ENCODE measurements around the gene CRY2. TPM values are rescaled to one million over a fixed set of nuclear protein-coding genes. Genes with fewer than 3 reads are reported as not detected.

Gene CRY2
- 10 to 100 TPM; 18.4 to 22.7 TPM for total RNA-seq

DNA sequence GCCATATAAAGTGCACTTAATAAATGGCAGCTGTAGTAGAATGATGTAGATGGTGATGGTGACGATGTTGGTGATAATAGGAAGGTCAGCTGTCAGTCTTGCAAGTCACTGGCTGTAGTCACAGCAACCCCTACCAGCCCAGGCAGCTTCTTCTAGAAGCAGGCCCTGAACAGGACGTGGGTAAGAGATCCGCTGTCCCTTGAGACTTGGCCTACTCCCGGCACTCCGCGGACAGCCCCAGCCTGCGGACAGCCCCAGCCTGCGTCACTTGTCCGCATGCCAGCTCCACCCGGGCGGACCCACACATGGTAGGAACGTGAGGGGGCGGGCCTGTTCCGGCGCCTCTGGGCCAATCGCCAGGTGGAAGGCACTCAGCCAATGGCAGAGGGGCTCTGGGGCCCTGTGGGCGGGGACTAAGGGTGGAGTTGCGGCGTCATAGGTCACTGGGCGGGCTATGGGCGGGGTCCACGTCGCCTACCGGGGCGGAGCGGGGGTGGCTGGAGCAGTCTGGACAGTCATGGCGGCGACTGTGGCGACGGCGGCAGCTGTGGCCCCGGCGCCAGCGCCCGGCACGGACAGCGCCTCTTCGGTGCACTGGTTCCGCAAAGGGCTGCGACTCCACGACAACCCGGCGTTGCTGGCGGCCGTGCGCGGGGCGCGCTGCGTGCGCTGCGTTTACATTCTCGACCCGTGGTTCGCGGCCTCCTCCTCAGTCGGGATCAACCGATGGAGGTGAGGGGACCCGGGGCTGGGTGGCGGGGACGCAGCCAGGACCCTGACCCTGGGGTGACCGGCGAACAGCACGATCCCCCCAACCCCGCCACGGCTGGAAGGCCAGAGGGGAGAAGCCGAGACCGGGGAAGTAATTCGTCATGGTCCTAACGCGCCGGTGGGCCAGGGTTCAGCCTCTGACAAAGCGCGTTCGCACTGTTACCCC is at the start of gene CRY2:
Gene CRY2 (plus strand): TSS at position 502 of the 937 bp plus-strand sequence. CDS start 16 bp downstream, at position 518.
- peaks cover 54% of the 10 kb centered on the region for H3K4me1 Mint-ChIP-seq
- peak within 1 kb of the TSS; percentile 79 for H3K4me3 Mint-ChIP-seq
- POLR2A ChIA-PET, result interaction anchor here (0.7 to 3.9 kb wide), 11 partner anchors 10 to 395 kb away, joined by 3 to 41 read pairs (median 3); partner anchors contain the start of genes PEX16 and SLC35C1

DNA sequence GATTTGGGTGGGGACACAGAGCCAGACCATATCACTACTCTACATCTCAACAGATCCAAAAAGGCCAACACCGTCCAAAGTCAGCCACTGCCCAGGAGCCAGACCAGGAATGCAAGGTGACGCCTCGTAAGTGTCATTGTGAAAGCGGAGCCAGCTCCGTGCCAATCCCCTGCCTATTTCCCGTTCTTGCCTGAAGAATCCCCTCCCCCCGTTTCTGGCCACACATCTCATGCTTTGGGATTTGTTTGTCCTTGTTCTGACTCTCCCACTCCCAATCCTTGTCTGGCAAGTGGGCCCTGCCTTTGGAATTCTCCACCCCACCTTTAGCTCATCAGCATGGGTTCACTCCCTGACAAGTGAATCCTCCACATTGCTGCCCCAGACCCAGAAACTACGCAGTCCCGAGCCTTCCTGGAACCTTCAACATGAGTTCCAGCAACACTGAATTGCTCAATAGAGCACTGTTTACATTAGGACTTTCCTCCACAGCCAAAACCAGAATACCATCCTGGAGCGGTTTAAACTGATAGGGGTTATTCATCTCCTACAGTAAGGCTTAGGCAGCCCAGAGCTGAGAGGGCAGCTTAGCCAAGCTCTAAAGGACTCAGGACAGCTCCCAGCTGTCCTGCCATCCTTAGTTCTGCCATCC is 48.4 kb upstream of the CRY2 start:
- DNase-seq, result no peak
- ChIA-PET CTCF (interaction anchor here (0.7 to 2.4 kb wide), 2 partner anchors 27 to 1168 kb away, joined by 4 to 12 read pairs; no protein-coding TSS in a partner anchor), POLR2A (no interaction called here)
- no peak overlapping the region for H3K27ac Mint-ChIP-seq
- peaks cover 3% of the 10 kb centered on the region for H3K4me1 Mint-ChIP-seq
- H3K36me3 Mint-ChIP-seq (ENCODE audit: low read depth), result no peaks in the 10 kb centered on the region
- H3K4me3 Mint-ChIP-seq, result no peak overlapping the region
- H3K27me3 Mint-ChIP-seq, result peaks cover 5% of the 10 kb centered on the region
- no peaks in the 10 kb centered on the region for H3K9me3 Mint-ChIP-seq

More for the DNA sequence above, at the start of gene CRY2:
- peak; percentile 98 for DNase-seq
- peaks cover 3% of the 10 kb centered on the region for H3K36me3 Mint-ChIP-seq (ENCODE audit: low read depth)
- H3K27ac Mint-ChIP-seq, result peak within 1 kb of the TSS; percentile 72
- peaks cover 11% of the 10 kb centered on the region for H3K27me3 Mint-ChIP-seq
- no peaks in the 10 kb centered on the region for H3K9me3 Mint-ChIP-seq
- CTCF ChIA-PET, result interaction anchor here (0.6 to 5.7 kb wide), 7 partner anchors 13 to 457 kb away, joined by 3 to 79 read pairs (median 6); partner anchors contain the start of genes PEX16 and SLC35C1

DNA sequence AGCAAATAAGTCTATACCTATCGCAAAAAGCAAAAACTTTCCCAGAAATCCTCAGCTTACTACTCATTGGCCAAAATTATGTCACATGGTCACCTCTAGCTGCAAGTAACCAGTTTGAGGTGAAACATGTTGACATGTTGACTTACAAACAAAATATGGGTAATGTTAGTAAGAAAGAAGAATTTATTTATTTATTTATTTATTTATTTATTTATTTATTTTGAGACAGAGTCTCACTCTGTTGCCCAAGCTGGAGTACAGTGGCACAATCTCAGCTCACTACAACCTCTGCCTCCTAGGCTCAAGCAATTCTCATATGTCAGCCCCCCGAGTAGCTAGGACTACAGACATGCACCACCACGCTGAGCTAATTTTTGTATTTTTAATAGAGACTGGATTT is 47.7 kb upstream of the CRY2 start:
- Mint-ChIP-seq H3K36me3 (ENCODE audit: low read depth) (no peaks in the 10 kb centered on the region), H3K9me3 (no peaks in the 10 kb centered on the region), H3K4me1 (peaks cover 3% of the 10 kb centered on the region), H3K27ac (no peak overlapping the region), H3K27me3 (no peaks in the 10 kb centered on the region), H3K4me3 (no peak overlapping the region)
- CTCF ChIA-PET, result interaction anchor here (0.7 to 2.4 kb wide), 2 partner anchors 28 to 1167 kb away, joined by 4 to 12 read pairs; no protein-coding TSS in a partner anchor
- no peak for DNase-seq
- POLR2A ChIA-PET, result no interaction called here

DNA sequence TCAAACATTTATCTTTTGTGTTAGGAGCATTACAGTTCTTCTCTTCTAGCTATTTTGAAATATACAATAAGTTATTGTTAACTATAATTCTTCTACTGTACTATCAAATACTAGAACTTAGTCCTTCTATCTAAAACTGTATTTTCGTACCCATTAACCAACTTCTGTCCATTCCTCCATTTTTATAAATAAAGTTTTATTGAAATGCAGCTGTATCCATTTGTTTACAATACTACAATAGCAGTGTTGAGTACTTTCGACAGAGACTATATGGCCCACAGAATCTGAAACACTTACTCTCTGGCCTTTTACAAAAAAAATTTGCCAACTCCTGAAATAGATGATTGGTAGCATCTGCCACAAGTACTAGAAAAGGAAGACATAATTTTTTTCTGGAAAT is 47.0 kb upstream of the CRY2 start:
- H3K27me3 Mint-ChIP-seq, result no peaks in the 10 kb centered on the region
- CTCF ChIA-PET, result interaction anchor here (2.4 kb wide), 1 partner anchor 29 kb away, joined by 12 read pairs; no protein-coding TSS in a partner anchor

DNA sequence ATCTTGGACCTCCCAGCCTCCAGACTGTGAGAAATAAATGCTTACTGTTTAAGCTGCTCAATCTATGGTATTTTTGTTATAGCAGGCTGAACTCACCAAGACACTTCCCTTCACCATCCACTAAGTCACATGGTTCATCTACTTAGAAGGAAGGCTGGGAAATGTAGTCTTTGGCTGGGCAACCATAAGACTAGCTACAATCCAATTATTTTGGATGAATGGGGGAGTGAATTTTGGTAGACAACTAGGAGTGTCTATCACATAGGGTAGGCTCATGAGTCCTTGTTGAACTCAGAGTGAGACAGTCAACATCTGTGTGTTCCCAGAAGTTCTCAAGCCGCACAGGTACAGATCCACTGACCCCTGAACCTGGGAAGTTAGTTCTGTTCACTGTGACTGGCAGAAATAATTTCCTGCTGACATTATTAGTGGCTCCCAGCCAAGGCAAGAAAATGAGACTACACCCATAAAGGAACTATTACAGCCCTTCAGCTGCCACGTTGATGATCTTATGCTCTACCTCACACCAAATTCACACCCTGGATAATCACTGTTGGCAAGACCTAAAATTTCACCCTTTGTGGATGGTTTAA is 45.5 kb upstream of the CRY2 start:
- peak; percentile 10 for DNase-seq
- CTCF ChIA-PET, result interaction anchor here (2.5 kb wide), 1 partner anchor 30 kb away, joined by 8 read pairs; no protein-coding TSS in a partner anchor
- POLR2A ChIA-PET, result interaction anchor here (0.9 to 3.7 kb wide), 3 partner anchors 15 to 32 kb away, joined by 4 to 12 read pairs (median 4); no protein-coding TSS in a partner anchor

More for the DNA sequence above, 47.0 kb upstream of the CRY2 start:
- Mint-ChIP-seq H3K27ac (no peak overlapping the region), H3K4me3 (no peak overlapping the region), H3K36me3 (ENCODE audit: low read depth) (no peaks in the 10 kb centered on the region), H3K4me1 (peaks cover 3% of the 10 kb centered on the region), H3K9me3 (no peaks in the 10 kb centered on the region)
- DNase-seq, result no peak
- POLR2A ChIA-PET, result no interaction called here

DNA sequence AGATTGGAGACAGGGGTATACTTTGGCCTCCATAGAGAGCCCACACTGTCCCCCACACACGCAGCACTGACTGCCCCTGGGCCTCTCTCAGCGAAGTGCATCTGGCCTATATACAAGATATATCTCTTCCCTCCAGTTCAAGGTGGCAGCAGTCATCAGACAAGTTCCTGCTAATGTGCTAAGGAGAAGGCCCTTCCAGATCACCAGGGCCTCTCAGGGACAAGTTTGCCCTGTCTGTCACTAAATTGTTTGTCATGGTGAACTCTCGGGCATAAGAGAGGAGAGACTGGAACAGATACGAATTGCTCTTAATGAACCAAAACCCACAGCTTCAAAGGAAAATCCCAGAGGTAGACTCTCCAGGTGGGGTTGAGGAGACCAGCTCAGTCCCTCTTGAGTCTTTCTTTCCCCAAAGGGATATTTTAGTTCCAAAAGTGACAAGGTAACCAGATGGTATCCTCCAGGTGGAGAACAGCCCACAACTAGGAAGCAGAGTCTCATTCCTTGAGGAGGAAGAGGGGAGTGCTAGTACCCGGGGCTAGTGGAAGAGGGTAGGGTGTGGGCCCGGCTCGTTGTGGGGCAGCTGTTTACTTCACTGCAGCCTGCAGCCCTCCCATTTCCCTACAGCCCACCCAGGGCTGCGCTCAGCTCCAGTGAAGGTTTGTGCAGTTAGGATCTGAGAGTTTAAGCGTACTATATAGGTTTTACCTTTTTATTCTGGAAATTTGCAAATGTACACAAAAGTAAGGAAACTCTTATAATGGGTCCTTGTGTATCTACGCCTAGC is 44.6 kb upstream of the CRY2 start:
- H3K27ac Mint-ChIP-seq, result no peak overlapping the region
- peak overlapping the region; percentile 11 for H3K4me3 Mint-ChIP-seq
- H3K36me3 Mint-ChIP-seq (ENCODE audit: low read depth), result peaks cover 8% of the 10 kb centered on the region
- no peaks in the 10 kb centered on the region for H3K27me3 Mint-ChIP-seq
- H3K9me3 Mint-ChIP-seq, result no peaks in the 10 kb centered on the region
- peaks cover 25% of the 10 kb centered on the region for H3K4me1 Mint-ChIP-seq
- ChIA-PET CTCF (interaction anchor here (1.5 to 2.5 kb wide), 2 partner anchors 31 to 692 kb away, joined by 3 to 8 read pairs; no protein-coding TSS in a partner anchor), POLR2A (interaction anchor here (1.4 to 3.9 kb wide), 4 partner anchors 14 to 44 kb away, joined by 4 to 26 read pairs (median 14); partner anchors contain the start of gene CRY2)
- no peak for DNase-seq

More for the DNA sequence above, 45.5 kb upstream of the CRY2 start:
- Mint-ChIP-seq H3K36me3 (ENCODE audit: low read depth) (peaks cover 7% of the 10 kb centered on the region), H3K27me3 (no peaks in the 10 kb centered on the region), H3K4me3 (no peak overlapping the region), H3K27ac (no peak overlapping the region), H3K4me1 (peaks cover 16% of the 10 kb centered on the region), H3K9me3 (no peaks in the 10 kb centered on the region)

DNA sequence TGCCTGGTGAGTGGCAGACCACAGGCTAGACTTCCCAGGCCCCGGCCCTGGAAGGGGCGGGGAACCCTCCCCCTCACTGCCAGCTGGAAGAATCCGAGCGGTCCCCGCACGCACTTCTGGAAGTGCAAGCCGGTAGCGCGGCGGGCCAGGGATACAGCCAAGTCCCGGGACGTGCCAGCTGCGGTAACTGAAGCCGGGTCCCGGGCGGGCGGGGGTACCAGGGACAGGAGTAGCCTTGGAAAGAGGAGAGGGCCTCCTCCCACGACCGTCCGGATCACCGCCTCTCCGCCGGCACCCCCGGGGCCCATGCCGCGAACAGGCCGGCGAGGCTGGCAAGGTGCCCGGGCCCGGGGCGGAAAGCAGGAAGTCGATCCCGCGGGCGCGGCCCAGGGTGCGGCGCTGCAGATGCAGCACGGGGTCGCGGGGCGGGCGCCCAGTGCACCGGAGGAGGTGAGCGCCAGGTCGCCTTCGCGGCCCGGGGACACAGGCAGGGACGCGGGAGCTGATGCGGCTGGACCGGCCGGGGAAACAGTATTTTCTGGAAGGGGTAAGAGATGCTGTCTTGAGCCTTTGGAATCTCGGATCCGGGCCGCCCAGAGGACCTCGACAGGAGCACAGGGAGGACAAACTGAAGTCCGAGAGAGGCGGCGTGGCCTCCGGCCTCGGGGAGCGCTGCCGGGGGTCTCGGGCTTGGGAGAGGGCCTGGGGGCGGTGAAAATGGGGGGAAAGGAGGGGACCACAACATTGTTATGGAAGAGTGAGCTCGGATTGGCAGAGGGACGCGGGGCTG is 43.1 kb upstream of the CRY2 start:
- peak; percentile 70 for DNase-seq
- ChIA-PET POLR2A (interaction anchor here (0.6 to 3.9 kb wide), 15 partner anchors 8 to 650 kb away, joined by 3 to 30 read pairs (median 8); partner anchors contain the start of genes CRY2 and PEX16), CTCF (interaction anchor here (0.5 to 3.3 kb wide), 7 partner anchors 21 to 694 kb away, joined by 3 to 20 read pairs (median 5); no protein-coding TSS in a partner anchor)
- Mint-ChIP-seq H3K9me3 (no peaks in the 10 kb centered on the region), H3K4me3 (peak overlapping the region; percentile 91), H3K27me3 (no peaks in the 10 kb centered on the region), H3K4me1 (peaks cover 37% of the 10 kb centered on the region), H3K27ac (peak overlapping the region; percentile 79), H3K36me3 (ENCODE audit: low read depth) (peaks cover 20% of the 10 kb centered on the region)

DNA sequence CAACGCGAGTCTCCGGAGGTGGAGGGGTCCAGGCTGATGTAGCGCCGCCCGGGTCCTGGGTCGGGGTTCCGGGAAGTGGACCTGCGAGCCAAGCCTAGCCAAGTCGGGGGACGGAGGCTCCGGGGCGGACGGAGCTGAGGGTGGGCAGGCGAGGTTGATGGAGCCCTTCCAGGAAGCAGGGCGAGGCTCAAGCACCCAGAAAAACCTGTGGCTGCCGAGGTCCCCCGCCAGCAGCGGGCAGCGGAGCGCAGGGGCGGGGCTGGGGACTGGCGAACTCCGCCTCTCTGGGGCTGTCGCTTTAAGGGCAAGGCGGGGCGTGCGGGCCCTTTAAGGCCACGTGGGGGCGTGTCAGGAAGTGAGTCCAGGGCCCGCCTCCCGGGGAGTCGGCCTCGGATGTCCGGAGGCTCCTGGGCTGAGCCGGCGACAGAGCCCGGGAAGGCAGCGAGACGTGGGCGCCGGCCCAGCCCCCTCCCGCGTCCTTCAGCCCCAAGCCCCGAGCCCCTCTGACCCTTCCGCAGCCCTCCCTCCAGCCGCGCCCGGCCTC is 42.4 kb upstream of the CRY2 start, which contains the start of gene SLC35C1:
Gene SLC35C1 (plus strand): TSS at position 389 of the 544 bp plus-strand sequence. CDS start 653 bp downstream, outside the sequence.
- peak within 1 kb of the TSS; percentile 91 for H3K4me3 Mint-ChIP-seq
- peaks cover 27% of the 10 kb centered on the region for H3K36me3 Mint-ChIP-seq (ENCODE audit: low read depth)
- CTCF ChIA-PET, result interaction anchor here (0.5 to 3.3 kb wide), 6 partner anchors 20 to 201 kb away, joined by 4 to 20 read pairs (median 10); no protein-coding TSS in a partner anchor
- peak; percentile 98 for DNase-seq
- H3K4me1 Mint-ChIP-seq, result peaks cover 44% of the 10 kb centered on the region
- peak within 1 kb of the TSS; percentile 83 for H3K27ac Mint-ChIP-seq
- no peaks in the 10 kb centered on the region for H3K9me3 Mint-ChIP-seq
- POLR2A ChIA-PET, result interaction anchor here (0.6 to 3.9 kb wide), 15 partner anchors 8 to 650 kb away, joined by 3 to 30 read pairs (median 8); partner anchors contain the start of genes CRY2 and PEX16
- H3K27me3 Mint-ChIP-seq, result no peaks in the 10 kb centered on the region

DNA sequence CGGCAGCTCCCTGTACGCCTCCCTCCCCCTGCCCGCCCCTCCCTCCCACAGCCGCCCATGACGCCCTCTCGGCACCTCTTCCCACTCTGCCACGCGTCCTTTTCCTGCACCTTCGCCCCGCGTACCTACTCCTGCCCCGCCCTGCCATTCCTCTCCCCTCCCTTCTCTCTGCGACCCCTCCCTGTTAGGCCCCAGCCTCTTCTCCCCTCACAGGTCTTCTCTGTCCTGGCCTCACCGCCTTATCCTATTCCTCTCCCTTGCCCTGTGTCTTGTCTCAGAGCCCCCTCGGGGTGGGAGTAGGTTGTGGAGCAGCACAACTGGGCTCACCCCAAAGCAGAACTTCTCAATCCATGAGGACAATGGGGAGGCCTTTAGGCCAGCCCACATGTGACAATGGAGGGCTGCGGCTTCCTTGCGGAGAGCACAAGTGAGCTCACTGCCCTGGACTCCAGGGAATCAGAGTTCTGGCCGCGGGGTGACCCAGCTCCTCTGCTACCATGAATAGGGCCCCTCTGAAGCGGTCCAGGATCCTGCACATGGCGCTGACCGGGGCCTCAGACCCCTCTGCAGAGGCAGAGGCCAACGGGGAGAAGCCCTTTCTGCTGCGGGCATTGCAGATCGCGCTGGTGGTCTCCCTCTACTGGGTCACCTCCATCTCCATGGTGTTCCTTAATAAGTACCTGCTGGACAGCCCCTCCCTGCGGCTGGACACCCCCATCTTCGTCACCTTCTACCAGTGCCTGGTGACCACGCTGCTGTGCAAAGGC is 41.8 kb upstream of the CRY2 start:
- H3K4me3 Mint-ChIP-seq, result peak overlapping the region; percentile 91
- H3K9me3 Mint-ChIP-seq, result no peaks in the 10 kb centered on the region
- H3K27ac Mint-ChIP-seq, result peak overlapping the region; percentile 83
- H3K27me3 Mint-ChIP-seq, result no peaks in the 10 kb centered on the region
- H3K4me1 Mint-ChIP-seq, result peaks cover 48% of the 10 kb centered on the region
- H3K36me3 Mint-ChIP-seq (ENCODE audit: low read depth), result peaks cover 32% of the 10 kb centered on the region
- no peak for DNase-seq
- ChIA-PET CTCF (interaction anchor here (1.1 to 3.3 kb wide), 5 partner anchors 28 to 201 kb away, joined by 5 to 20 read pairs (median 15); no protein-coding TSS in a partner anchor), POLR2A (interaction anchor here (1.2 to 3.9 kb wide), 12 partner anchors 8 to 437 kb away, joined by 4 to 30 read pairs (median 10); partner anchors contain the start of genes CRY2 and PEX16)
